Liver (tissue), 3 donors: ENCODE measurements around the gene THG1L.

Experiments
- CTCF ChIP-seq: fragments of 150-350 bp; IDR thresholded peaks from 2 replicates; pipeline ENCODE4 v1.5.1; 2017; ENCODE audit warnings: improper control_type of control experiment, low read depth, low read length; ENCODE audit not compliant: missing input control
- GABPA ChIP-seq, 2 donors: IDR thresholded peaks in 1 of 2; conservative IDR thresholded peaks in 1 of 2; 2 replicates each; pipeline ENCODE4 v1.6.1; 2016; ENCODE audit warnings: antibody characterized with exemption in 2 of 2, mild to moderate bottlenecking in 1 of 2, moderate library complexity in 1 of 2
- JUND ChIP-seq, 2 donors: IDR thresholded peaks; 2 replicates each; pipeline ENCODE4 v1.6.1; 2016; ENCODE audit warnings: antibody characterized with exemption in 2 of 2
- MAX ChIP-seq: IDR thresholded peaks from 2 replicates; pipeline ENCODE4 v1.6.1; 2016; ENCODE audit warnings: antibody characterized with exemption
- RAD21 ChIP-seq, 2 donors: IDR thresholded peaks; 2 replicates each; pipeline ENCODE4 v1.6.1; 2016; ENCODE audit warnings: antibody characterized with exemption in 2 of 2, mild to moderate bottlenecking in 2 of 2
- REST ChIP-seq: IDR thresholded peaks from 2 replicates; pipeline ENCODE4 v1.6.1; 2016; ENCODE audit warnings: antibody characterized with exemption, mild to moderate bottlenecking
- RXRA ChIP-seq, 2 donors: IDR thresholded peaks; 2 replicates each; pipeline ENCODE4 v1.6.1; 2017 to 2018; ENCODE audit warnings: antibody characterized with exemption in 2 of 2, mild to moderate bottlenecking in 1 of 2
- SP1 ChIP-seq: IDR thresholded peaks from 2 replicates; pipeline ENCODE4 v1.6.1; 2018; ENCODE audit warnings: antibody characterized with exemption, mild to moderate bottlenecking
- YY1 ChIP-seq: IDR thresholded peaks from 2 replicates; pipeline ENCODE4 v1.6.1; 2016; ENCODE audit warnings: antibody characterized with exemption, mild to moderate bottlenecking
- ZBTB33 ChIP-seq: IDR thresholded peaks from 2 replicates; pipeline ENCODE4 v1.6.1; 2016; ENCODE audit warnings: antibody characterized with exemption
- donor health status: healthy.
- donor health status: healthy.

- TF ChIP-seq GABPA (IDR thresholded peaks at IDR 0.05 in 1 of 2, conservative IDR thresholded peaks at IDR 0.05 in 1 of 2): no peak
- no peak for TF ChIP-seq CTCF
- TF ChIP-seq REST: no peak
- no peak for TF ChIP-seq ZBTB33
- no peak for TF ChIP-seq YY1
- TF ChIP-seq MAX: no peak
- TF ChIP-seq RAD21 (IDR thresholded peaks at IDR 0.05): no peak
- no peak for TF ChIP-seq JUND (IDR thresholded peaks at IDR 0.05)
- no peak for TF ChIP-seq RXRA (IDR thresholded peaks at IDR 0.05)
- TF ChIP-seq SP1: no peak
These were observed 27.5 kb upstream of the THG1L start for GRCh38 chr5:157703736-157704135.
